GM12873 (cell line): ENCODE data around the gene GSTM1.

Source experiments
- TF ChIP-seq, protein P1 (sequence below): IDR thresholded peaks from 2 replicates; pipeline ENCODE4 v1.5.1; 2012; ENCODE audit warnings: low read depth, mild to moderate bottlenecking, moderate library complexity, low read length, control low read depth; ENCODE audit not compliant: insufficient read depth; ENCODE audit errors: missing control alignments

Gene GSTM1

DNA sequence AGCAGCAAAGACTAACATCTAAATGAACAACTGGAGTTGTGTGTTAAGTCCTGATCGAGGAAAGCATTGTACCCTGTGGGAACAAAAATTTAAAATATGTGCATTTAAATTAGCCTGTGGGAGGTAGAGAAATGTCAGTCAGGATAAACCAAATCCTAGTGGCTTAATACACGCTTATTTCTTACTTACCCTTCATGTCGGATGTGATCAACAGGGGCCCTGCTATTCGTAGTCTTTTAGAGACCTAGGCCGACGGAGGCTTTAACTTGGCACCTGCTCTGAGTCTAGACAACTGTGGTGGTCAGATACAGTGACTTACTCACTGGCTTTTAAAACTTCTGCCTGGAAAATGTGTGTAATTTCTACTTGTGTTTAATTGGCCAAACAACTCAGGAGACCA, 43.0 kb downstream of the GSTM1 start:
- TF ChIP-seq, protein P1, sequence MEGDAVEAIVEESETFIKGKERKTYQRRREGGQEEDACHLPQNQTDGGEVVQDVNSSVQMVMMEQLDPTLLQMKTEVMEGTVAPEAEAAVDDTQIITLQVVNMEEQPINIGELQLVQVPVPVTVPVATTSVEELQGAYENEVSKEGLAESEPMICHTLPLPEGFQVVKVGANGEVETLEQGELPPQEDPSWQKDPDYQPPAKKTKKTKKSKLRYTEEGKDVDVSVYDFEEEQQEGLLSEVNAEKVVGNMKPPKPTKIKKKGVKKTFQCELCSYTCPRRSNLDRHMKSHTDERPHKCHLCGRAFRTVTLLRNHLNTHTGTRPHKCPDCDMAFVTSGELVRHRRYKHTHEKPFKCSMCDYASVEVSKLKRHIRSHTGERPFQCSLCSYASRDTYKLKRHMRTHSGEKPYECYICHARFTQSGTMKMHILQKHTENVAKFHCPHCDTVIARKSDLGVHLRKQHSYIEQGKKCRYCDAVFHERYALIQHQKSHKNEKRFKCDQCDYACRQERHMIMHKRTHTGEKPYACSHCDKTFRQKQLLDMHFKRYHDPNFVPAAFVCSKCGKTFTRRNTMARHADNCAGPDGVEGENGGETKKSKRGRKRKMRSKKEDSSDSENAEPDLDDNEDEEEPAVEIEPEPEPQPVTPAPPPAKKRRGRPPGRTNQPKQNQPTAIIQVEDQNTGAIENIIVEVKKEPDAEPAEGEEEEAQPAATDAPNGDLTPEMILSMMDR, result no peak

DNA sequence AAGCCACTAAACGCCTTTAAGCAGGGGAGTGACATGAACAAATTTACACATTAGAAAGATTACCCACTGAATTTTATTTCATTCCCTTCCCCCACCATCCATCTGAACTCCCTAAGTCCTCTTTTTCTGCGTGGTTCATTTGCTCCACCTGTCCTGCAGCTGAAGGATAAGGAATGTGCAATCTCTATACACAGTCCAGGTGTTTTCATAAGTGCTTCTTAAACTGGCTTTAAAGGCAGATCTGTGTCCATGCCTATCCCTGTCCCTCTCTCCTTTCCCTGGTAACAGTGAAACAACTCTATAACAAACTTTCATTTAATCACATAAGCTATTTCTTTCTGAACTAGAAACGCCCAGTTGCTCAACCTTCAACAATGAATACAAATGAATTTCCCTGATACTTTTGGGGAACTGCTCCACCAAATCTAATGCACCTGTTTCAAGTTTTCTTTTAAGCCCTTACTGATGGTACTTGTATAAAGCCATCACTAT, 44.8 kb downstream of the GSTM1 start:
- TF ChIP-seq, protein P1, result no peak

GRCh38 chr1:109733236-109733870, 45.7 kb downstream of the GSTM1 start:
- TF ChIP-seq, protein P1, result no peak

GRCh38 chr1:109739738-109740614, 52.4 kb downstream of the GSTM1 start:
- TF ChIP-seq, protein P1, result no peak

GRCh38 chr1:109740615-109741373, 53.2 kb downstream of the GSTM1 start, which contains the start of gene GSTM3:
TSS of gene GSTM3 (minus strand) at chr1:109741038. CDS start at chr1:109740287, 751 bp downstream.
- TF ChIP-seq, protein P1, result no peak
